ENCODE measurements around the gene PARD3. TPM values are rescaled to one million over a fixed set of nuclear protein-coding genes. Genes with fewer than 3 reads are reported as not detected.

PARD3 gene
- total RNA-seq, 2 donors from 2014 or later, result 32.0 to 61.9 TPM

DNA sequence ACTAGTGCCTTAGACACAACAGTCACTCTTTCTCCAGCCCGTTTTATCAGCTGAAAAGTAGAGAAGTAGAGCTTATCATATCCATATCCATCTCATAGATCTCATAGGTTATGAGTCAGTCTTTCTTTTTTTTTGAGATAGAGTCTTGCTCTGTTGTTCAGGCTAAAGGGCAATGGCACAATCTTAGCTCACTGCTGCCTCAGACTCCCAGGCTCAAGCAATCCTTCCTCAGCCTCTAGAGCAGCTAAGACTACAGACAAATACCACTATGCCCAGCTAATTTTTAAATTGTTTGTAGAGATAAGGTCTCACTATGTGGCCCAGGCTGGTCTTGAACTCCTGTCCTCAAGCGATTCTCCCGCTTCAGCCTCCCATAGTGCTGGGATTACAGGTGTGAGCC is 2.5 kb upstream of the PARD3 start:
- TF ChIP-seq, protein P1, sequence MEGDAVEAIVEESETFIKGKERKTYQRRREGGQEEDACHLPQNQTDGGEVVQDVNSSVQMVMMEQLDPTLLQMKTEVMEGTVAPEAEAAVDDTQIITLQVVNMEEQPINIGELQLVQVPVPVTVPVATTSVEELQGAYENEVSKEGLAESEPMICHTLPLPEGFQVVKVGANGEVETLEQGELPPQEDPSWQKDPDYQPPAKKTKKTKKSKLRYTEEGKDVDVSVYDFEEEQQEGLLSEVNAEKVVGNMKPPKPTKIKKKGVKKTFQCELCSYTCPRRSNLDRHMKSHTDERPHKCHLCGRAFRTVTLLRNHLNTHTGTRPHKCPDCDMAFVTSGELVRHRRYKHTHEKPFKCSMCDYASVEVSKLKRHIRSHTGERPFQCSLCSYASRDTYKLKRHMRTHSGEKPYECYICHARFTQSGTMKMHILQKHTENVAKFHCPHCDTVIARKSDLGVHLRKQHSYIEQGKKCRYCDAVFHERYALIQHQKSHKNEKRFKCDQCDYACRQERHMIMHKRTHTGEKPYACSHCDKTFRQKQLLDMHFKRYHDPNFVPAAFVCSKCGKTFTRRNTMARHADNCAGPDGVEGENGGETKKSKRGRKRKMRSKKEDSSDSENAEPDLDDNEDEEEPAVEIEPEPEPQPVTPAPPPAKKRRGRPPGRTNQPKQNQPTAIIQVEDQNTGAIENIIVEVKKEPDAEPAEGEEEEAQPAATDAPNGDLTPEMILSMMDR (IDR thresholded peaks at IDR 0.05), result no peak
- TF ChIP-seq POLR2A (IDR thresholded peaks at IDR 0.05) (no peak), POLR2AphosphoS5 (IDR thresholded peaks at IDR 0.05) (no peak)
- no peaks in the 10 kb centered on the region for H3K9me3 ChIP-seq
- H3K27me3 ChIP-seq (replicated peaks; ENCODE audit: insufficient read depth), result no peaks in the 10 kb centered on the region
- intact Hi-C loops (cut with DNase I), result loop anchor here (5.0 to 10.0 kb wide), 2 partner anchors 95 to 117 kb away; no protein-coding TSS in a partner anchor
- WGBS, result 84% methylated on average over 3 of the region's 3 CpGs
- peaks cover 4% of the 10 kb centered on the region for H3K4me1 ChIP-seq (replicated peaks)
- H3K27ac ChIP-seq, result no peak overlapping the region
- H3K36me3 ChIP-seq, result no peaks in the 10 kb centered on the region
- H3K4me3 ChIP-seq, result no peak overlapping the region
- no peak for DNase-seq (ENCODE audit: low spot score)

DNA sequence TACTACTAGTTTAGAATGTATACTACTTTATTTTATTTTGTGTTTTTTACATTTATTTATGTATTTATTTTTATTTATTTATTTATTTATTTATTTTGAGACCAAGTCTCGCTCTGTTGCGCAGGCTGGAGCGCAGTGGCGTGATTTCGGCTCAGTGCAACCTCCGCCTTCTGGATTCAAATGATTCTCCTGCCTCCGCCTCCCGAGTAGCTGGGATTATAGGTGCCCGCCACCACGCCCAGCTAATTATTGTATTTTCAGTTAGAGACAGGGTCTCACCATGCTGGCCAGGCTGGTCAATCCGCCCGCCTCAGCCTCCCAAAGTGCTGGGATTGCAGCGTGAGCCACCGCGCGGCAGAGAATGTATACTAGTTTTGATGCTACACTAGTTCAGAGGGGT is 2.0 kb upstream of the PARD3 start:
- intact Hi-C loops (cut with DNase I), result loop anchor here (5.0 to 10.0 kb wide), 2 partner anchors 95 to 118 kb away; no protein-coding TSS in a partner anchor
- 97% methylated on average over 16 of the region's 16 CpGs for WGBS
- no peak overlapping the region for H3K27ac ChIP-seq
- no peak overlapping the region for H3K4me3 ChIP-seq
- H3K27me3 ChIP-seq (replicated peaks; ENCODE audit: insufficient read depth), result no peaks in the 10 kb centered on the region
- H3K9me3 ChIP-seq, result no peaks in the 10 kb centered on the region
- DNase-seq (ENCODE audit: low spot score), result no peak
- TF ChIP-seq, protein P1 (IDR thresholded peaks at IDR 0.05), result no peak
- no peak for TF ChIP-seq POLR2A (IDR thresholded peaks at IDR 0.05)
- no peak for TF ChIP-seq POLR2AphosphoS5 (IDR thresholded peaks at IDR 0.05)
- no peaks in the 10 kb centered on the region for H3K36me3 ChIP-seq
- peaks cover 4% of the 10 kb centered on the region for H3K4me1 ChIP-seq (replicated peaks)

DNA sequence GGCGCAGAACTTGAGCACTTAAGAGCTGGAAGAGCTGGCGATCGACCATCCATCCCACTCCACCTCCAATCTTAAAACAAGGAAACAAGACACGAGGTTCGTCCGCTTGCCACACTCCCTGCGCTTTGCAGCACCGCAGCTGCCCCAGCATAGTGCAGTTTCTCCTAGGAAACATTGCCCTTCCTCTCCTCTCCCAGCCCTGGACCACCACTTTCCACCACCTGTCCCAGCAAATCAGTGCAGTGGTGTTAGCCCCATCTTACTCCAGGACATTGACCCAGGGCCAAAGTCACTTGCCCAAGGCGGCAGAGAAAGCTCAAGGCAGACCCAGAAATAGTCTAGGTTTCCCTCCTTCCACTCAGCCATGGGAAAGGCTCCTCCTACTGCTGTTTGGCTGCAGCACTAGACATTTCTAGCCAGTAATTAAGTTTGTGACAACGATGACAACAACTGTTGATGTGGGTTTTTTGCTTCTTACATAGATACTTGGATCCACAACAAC is 1.5 kb upstream of the PARD3 start:
- DNase-seq (ENCODE audit: low spot score), result peak; percentile 21
- TF ChIP-seq, protein P1 (IDR thresholded peaks at IDR 0.05), result no peak
- no peak for TF ChIP-seq POLR2A (IDR thresholded peaks at IDR 0.05)
- no peak for TF ChIP-seq POLR2AphosphoS5 (IDR thresholded peaks at IDR 0.05)
- Histone ChIP-seq H3K27ac (peak overlapping the region; percentile 85 to 91), H3K4me1 (replicated peaks) (peaks cover 4% of the 10 kb centered on the region), H3K9me3 (no peaks in the 10 kb centered on the region), H3K4me3 (peak overlapping the region; percentile 88 to 91), H3K36me3 (no peaks in the 10 kb centered on the region), H3K27me3 (replicated peaks; ENCODE audit: insufficient read depth) (no peaks in the 10 kb centered on the region)
- intact Hi-C loops (cut with DNase I), result loop anchor here (5.0 to 10.0 kb wide), 2 partner anchors 94 to 118 kb away; no protein-coding TSS in a partner anchor
- 3% methylated on average over 10 of the region's 10 CpGs for WGBS

DNA sequence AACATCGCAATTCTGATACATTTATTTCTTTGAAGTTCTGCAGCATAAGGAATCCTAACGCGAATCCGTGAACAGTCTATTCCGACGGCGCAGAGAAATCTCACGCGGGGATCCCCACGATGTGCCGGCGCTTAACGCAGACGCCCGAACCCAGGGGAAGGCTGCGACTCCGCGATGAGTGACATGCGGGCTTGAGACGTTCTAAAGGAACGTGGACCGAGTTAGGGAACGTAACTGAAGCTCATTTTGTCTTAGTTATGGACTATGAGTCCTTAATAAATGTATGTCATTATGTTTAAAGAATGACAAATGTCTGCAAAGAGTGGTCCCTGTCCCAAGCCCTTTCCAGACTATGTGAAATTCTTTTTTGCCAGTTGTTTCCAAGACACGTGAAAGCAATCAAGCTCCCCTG is 995 bp upstream of the PARD3 start:
- Histone ChIP-seq H3K9me3 (no peaks in the 10 kb centered on the region), H3K27me3 (replicated peaks; ENCODE audit: insufficient read depth) (no peaks in the 10 kb centered on the region), H3K4me3 (peak overlapping the region; percentile 88 to 91), H3K36me3 (no peaks in the 10 kb centered on the region), H3K27ac (peak overlapping the region; percentile 85 to 91), H3K4me1 (replicated peaks) (peaks cover 4% of the 10 kb centered on the region)
- intact Hi-C loops (cut with DNase I), result loop anchor here (5.0 to 10.0 kb wide), 2 partner anchors 94 to 119 kb away; no protein-coding TSS in a partner anchor
- WGBS, result 2% methylated on average over 24 of the region's 24 CpGs
- no peak for DNase-seq (ENCODE audit: low spot score)
- TF ChIP-seq POLR2A (IDR thresholded peaks at IDR 0.05), result no peak
- no peak for TF ChIP-seq POLR2AphosphoS5 (IDR thresholded peaks at IDR 0.05)
- TF ChIP-seq, protein P1 (IDR thresholded peaks at IDR 0.05), result no peak

DNA sequence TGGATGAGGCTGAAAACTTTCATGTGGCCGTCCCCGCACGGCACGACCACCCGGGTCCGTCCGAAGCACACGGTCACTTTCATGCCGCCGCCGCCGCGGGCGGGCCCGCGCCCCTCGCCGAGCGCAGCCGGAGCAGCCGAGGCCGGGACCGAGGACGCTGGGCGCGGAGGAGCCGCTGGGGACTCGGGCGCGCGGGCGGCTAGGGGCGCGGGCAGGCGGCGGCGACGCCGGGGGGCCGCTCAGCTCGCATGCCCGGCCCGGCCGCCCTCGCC is 247 bp downstream of the PARD3 start:
- H3K27ac ChIP-seq, result peak overlapping the region; percentile 85 to 91
- DNase-seq (ENCODE audit: low spot score), result no peak
- H3K4me3 ChIP-seq, result peak overlapping the region; percentile 88 to 91
- 0% methylated on average over 19 of the region's 45 CpGs for WGBS
- H3K4me1 ChIP-seq (replicated peaks), result peaks cover 4% of the 10 kb centered on the region
- TF ChIP-seq, protein P1 (IDR thresholded peaks at IDR 0.05), result no peak
- no peak for TF ChIP-seq POLR2AphosphoS5 (IDR thresholded peaks at IDR 0.05)
- no peak for TF ChIP-seq POLR2A (IDR thresholded peaks at IDR 0.05)
- no peaks in the 10 kb centered on the region for H3K27me3 ChIP-seq (replicated peaks; ENCODE audit: insufficient read depth)
- intact Hi-C loops (cut with DNase I), result loop anchor here (5.0 to 10.0 kb wide), 4 partner anchors 47 to 120 kb away; no protein-coding TSS in a partner anchor
- no peaks in the 10 kb centered on the region for H3K9me3 ChIP-seq
- no peaks in the 10 kb centered on the region for H3K36me3 ChIP-seq
